ENCODE results near the gene ARHGAP28.

DNA sequence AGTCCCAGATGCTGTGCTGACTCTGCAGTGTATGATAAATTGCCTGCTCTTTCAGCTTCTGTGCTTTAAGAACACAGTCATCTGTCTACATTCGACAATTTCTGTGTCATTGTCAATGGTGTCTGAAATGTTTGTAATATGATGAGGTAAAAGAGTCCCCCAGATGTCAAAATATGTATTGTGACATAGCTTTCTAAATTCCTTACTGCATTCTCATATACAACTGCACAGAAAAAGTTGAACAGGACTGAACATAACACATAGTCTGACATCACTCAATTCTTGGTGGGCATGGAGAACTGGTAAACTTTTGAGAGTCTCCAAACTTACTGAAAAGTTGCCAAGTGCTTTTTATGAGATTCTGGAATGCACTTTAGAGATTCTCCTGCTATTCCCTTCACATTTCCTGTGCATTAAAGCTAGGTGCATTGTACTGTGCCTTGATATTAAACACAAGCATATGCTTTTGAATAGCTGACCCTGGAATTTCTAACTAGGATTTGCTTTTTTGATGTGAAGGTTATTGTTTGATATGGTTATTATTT is 48.1 kb upstream of the ARHGAP28 start:
- TF ChIP-seq, protein P1, sequence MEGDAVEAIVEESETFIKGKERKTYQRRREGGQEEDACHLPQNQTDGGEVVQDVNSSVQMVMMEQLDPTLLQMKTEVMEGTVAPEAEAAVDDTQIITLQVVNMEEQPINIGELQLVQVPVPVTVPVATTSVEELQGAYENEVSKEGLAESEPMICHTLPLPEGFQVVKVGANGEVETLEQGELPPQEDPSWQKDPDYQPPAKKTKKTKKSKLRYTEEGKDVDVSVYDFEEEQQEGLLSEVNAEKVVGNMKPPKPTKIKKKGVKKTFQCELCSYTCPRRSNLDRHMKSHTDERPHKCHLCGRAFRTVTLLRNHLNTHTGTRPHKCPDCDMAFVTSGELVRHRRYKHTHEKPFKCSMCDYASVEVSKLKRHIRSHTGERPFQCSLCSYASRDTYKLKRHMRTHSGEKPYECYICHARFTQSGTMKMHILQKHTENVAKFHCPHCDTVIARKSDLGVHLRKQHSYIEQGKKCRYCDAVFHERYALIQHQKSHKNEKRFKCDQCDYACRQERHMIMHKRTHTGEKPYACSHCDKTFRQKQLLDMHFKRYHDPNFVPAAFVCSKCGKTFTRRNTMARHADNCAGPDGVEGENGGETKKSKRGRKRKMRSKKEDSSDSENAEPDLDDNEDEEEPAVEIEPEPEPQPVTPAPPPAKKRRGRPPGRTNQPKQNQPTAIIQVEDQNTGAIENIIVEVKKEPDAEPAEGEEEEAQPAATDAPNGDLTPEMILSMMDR (conservative IDR thresholded peaks at IDR 0.05) = no peak
- TF ChIP-seq ZFX (IDR thresholded peaks at IDR 0.05) = no peak

All from C4-2B (cell line).